ENCODE measurements around the gene FGF19.

GRCh38 chr11:69657911-69658625 is 45.8 kb downstream of the FGF19 start:
- TF ChIP-seq EZH2 (IDR thresholded peaks at IDR 0.05; ENCODE audit: low read length, unreplicated experiment) (no peak), EZH2phosphoT487 (IDR thresholded peaks at IDR 0.05; ENCODE audit: borderline replicate concordance, low read length) (no peak)
- TF ChIP-seq, protein P1, sequence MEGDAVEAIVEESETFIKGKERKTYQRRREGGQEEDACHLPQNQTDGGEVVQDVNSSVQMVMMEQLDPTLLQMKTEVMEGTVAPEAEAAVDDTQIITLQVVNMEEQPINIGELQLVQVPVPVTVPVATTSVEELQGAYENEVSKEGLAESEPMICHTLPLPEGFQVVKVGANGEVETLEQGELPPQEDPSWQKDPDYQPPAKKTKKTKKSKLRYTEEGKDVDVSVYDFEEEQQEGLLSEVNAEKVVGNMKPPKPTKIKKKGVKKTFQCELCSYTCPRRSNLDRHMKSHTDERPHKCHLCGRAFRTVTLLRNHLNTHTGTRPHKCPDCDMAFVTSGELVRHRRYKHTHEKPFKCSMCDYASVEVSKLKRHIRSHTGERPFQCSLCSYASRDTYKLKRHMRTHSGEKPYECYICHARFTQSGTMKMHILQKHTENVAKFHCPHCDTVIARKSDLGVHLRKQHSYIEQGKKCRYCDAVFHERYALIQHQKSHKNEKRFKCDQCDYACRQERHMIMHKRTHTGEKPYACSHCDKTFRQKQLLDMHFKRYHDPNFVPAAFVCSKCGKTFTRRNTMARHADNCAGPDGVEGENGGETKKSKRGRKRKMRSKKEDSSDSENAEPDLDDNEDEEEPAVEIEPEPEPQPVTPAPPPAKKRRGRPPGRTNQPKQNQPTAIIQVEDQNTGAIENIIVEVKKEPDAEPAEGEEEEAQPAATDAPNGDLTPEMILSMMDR (conservative IDR thresholded peaks at IDR 0.05; ENCODE audit: low read depth, low read length), result no peak
